Measurements from ENCODE around the gene PDCD4.

Gene PDCD4

DNA sequence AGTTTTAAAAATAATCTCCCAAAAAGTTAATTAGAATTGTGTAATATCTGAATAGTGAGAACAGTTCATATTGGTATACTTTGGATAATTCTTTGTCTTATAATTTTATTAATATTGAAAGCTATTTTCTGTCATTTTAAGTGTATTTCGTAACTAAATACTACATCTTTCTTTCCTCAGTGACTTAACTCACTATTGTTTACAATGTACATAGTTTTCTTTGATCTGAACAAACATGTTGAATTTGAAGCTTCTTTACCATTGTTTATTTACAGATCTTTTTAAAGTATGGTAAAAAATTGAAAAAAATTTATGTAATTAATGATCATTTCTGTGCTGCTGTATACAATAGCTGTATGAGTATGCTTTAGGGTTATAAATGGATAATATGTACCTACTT lies 5.1 kb downstream of the PDCD4 start:
- peaks cover 72% of the 10 kb centered on the region for H3K4me1 Mint-ChIP-seq (ENCODE audit: low read depth)
- no peaks in the 10 kb centered on the region for H3K9me3 Mint-ChIP-seq (ENCODE audit: low read depth)
- peaks cover 6% of the 10 kb centered on the region for H3K36me3 Mint-ChIP-seq
- no peak overlapping the region for H3K4me3 Mint-ChIP-seq
- H3K27ac Mint-ChIP-seq = peak overlapping the region; percentile 76
- no peaks in the 10 kb centered on the region for H3K27me3 Mint-ChIP-seq

DNA sequence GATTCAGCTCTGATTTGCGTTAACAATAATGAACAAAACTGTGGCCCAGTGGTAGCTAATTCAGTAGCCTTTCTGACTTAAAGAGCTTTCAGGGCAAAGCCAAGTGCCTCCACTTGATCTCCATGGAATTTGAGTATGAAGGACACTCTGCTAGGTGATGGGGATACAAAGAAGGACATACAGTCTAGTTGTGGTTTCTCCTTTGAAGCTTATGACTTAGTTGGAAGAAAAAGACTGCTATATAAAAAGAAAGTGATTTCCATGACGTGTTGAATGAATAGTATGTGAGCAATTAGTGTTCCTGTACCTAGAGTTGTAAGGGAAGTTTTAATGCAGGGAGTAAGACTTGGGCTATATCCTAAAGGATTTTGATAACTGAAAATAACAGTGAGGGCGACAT lies 8.3 kb downstream of the PDCD4 start:
- Mint-ChIP-seq H3K4me3 (peak overlapping the region; percentile 22), H3K36me3 (peaks cover 15% of the 10 kb centered on the region), H3K27me3 (no peaks in the 10 kb centered on the region), H3K4me1 (ENCODE audit: low read depth) (peaks cover 87% of the 10 kb centered on the region), H3K9me3 (ENCODE audit: low read depth) (no peaks in the 10 kb centered on the region), H3K27ac (peak overlapping the region; percentile 87)

DNA sequence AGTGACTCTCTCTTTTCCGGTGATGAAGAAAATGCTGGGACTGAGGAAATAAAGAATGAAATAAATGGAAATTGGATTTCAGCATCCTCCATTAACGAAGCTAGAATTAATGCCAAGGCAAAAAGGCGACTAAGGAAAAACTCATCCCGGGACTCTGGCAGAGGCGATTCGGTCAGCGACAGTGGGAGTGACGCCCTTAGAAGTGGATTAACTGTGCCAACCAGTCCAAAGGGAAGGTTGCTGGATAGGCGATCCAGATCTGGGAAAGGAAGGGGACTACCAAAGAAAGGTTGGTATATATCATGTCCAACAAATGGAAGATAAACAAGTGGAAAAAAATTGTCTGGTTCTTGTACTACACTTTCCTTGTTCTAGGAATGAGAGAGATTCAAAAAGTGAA lies 9.5 kb downstream of the PDCD4 start:
- H3K27me3 Mint-ChIP-seq = no peaks in the 10 kb centered on the region
- H3K4me3 Mint-ChIP-seq = peak overlapping the region; percentile 39
- H3K9me3 Mint-ChIP-seq (ENCODE audit: low read depth) = no peaks in the 10 kb centered on the region
- H3K27ac Mint-ChIP-seq = peak overlapping the region; percentile 87
- H3K36me3 Mint-ChIP-seq = peaks cover 19% of the 10 kb centered on the region
- H3K4me1 Mint-ChIP-seq (ENCODE audit: low read depth) = peaks cover 86% of the 10 kb centered on the region

DNA sequence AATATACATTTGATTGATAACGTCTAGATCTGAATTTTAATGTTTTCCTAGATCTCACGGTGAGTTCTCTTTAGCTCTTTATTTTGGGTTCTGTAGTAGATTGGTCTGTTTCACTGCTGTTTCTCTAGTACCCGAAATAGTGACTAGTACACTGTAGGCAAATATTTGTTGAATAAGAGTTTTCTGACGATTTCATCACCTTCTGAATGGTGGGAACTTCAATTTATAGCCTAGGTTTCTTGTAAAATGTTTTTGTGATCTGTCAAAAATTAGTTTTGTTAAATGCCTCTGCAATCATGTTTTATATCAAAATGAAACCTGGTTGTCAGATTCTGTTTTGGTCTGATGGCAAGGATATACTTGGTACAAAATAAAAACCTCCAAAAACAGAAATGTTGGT lies 10.2 kb downstream of the PDCD4 start:
- Mint-ChIP-seq H3K27ac (peak overlapping the region; percentile 87), H3K27me3 (no peaks in the 10 kb centered on the region)

DNA sequence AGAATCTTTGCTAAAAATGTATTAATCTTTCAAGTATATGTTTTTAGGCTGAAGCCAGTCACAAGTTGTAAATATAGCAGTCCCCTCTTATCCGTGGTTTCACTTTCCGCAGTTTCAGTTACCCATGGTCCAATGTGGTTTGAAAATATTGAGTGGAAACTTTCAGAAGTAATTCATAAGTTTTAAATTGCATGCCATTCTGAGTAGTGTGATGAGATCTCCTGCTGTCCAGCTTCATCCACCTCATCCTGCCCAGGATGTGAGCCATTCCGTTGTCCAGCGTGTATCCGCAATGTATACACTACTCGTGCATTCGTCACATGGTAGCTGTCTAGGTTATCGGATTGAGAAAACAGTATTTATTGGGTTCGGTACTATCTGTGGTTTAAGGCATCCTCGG lies 12.2 kb downstream of the PDCD4 start:
- Mint-ChIP-seq H3K27me3 (no peaks in the 10 kb centered on the region), H3K27ac (peak overlapping the region; percentile 94), H3K9me3 (ENCODE audit: low read depth) (no peaks in the 10 kb centered on the region), H3K4me1 (ENCODE audit: low read depth) (peaks cover 80% of the 10 kb centered on the region), H3K36me3 (peaks cover 14% of the 10 kb centered on the region), H3K4me3 (peak overlapping the region; percentile 78)

More for the DNA sequence above, 10.2 kb downstream of the PDCD4 start:
- Mint-ChIP-seq H3K9me3 (ENCODE audit: low read depth) (no peaks in the 10 kb centered on the region), H3K4me1 (ENCODE audit: low read depth) (peaks cover 85% of the 10 kb centered on the region), H3K36me3 (peaks cover 20% of the 10 kb centered on the region), H3K4me3 (peak overlapping the region; percentile 44)

DNA sequence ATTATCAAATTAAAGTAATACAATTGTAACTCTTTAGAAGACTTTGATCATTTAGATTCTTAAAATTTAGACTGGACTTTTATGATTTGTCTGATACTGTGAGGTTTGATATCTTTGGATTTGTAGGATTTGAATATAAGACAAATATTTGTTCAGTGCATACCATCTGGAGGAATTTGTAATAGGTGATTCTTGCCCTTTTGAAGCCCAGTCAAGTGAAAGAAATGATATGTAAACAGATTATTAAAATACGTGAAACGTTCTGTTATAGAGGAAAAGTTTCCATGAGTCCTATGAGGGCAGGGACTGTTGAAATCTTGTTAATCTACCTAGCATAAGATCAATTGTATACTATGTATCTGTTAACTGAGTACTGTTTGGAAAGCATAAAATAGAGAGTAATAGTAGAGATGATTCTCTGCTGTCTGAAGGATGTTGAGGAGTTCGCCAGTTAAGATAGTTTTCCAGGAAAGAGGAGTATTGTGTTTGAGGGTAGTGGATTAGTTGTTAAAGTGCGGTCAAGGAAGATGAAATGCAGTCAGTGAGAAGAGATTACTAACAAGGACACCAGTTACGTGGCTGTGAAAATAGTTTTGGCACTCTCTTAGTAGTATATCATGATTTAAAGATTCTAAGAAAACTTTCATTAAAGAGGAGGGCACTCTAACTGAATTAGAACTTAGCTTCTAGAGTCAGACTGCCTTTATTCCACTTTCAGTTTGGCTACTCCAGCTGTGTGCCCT lies 14.4 kb downstream of the PDCD4 start:
- Mint-ChIP-seq H3K27me3 (no peaks in the 10 kb centered on the region), H3K4me1 (ENCODE audit: low read depth) (peaks cover 69% of the 10 kb centered on the region), H3K9me3 (ENCODE audit: low read depth) (no peaks in the 10 kb centered on the region), H3K27ac (peak overlapping the region; percentile 92), H3K36me3 (peaks cover 14% of the 10 kb centered on the region), H3K4me3 (peak overlapping the region; percentile 27)

DNA sequence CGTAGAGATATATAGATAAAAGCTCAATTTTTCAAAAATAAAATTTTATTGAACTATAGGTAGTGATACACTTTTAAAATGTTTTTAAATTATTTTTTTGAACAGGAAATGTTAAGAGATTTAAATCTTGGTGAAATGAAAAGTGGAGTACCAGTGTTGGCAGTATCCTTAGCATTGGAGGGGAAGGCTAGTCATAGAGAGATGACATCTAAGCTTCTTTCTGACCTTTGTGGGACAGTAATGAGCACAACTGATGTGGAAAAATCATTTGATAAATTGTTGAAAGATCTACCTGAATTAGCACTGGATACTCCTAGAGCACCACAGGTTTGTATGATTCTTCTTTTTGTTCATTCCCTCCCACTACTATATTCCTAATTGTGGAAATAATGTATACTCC lies 15.8 kb downstream of the PDCD4 start:
- no peaks in the 10 kb centered on the region for H3K9me3 Mint-ChIP-seq (ENCODE audit: low read depth)
- peaks cover 65% of the 10 kb centered on the region for H3K4me1 Mint-ChIP-seq (ENCODE audit: low read depth)
- H3K27me3 Mint-ChIP-seq = no peaks in the 10 kb centered on the region
- H3K27ac Mint-ChIP-seq = peak overlapping the region; percentile 79
- H3K36me3 Mint-ChIP-seq = peaks cover 14% of the 10 kb centered on the region
- H3K4me3 Mint-ChIP-seq = no peak overlapping the region

DNA sequence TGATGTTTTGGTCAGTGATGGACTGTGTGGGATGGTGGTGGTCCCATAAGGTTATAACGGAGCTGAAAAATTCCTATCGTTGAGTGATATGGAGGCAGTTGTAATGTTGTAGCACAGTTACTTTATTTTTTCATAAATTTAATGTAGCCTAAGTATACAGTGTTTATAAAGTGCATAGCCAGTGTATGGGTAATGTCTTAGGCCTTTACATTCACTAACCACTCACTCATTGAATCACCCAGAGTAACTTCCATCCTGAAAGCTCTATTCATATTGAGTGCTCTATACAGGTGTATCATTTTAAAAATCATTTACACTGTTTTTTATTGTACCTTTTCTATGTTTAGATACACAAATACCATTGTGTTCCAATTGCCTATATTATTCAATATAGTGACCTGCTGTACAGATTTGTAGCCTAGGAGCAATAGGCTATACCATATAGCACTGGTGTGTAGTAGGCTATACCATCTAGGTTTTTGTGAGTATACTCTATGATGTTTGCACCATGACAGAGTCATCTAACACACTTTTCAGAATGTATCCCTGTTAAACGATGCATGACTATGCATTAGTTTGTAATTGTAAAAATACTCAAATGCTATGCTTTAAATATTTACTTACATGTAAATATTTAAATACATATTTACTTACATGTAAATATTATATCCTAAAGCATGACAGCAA lies 21.0 kb downstream of the PDCD4 start:
- Mint-ChIP-seq H3K27me3 (no peaks in the 10 kb centered on the region), H3K36me3 (no peaks in the 10 kb centered on the region), H3K27ac (no peak overlapping the region), H3K4me1 (ENCODE audit: low read depth) (peaks cover 53% of the 10 kb centered on the region), H3K9me3 (ENCODE audit: low read depth) (no peaks in the 10 kb centered on the region), H3K4me3 (no peak overlapping the region)

DNA sequence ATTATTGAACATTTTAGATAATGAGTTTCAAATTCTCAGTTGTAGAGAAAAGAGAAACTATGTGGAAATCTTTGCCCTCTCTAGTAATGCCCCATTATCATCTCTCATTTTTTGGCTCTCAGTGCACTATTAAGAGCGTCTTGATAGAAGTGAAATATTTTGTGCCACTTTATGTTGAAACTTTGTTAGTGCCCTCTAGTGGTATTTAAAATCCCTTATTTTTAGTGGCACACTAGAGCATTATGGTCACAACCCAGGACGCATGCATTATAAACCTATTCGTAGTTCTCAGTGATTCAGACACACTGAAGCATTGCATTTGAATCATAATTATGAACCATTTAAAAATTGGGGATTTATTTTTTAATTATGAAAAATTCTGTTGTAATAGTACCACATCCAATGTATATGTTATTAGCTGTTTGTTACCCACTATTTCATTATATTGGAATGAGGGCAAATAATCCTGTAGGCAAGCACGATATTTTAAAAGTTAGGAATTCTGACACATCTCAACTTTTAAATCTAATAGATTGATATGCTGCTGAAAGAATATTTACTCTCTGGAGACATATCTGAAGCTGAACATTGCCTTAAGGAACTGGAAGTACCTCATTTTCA lies 21.9 kb downstream of the PDCD4 start:
- H3K27ac Mint-ChIP-seq = peak overlapping the region; percentile 34
- no peaks in the 10 kb centered on the region for H3K9me3 Mint-ChIP-seq (ENCODE audit: low read depth)
- peaks cover 57% of the 10 kb centered on the region for H3K4me1 Mint-ChIP-seq (ENCODE audit: low read depth)
- H3K4me3 Mint-ChIP-seq = no peak overlapping the region
- H3K36me3 Mint-ChIP-seq = no peaks in the 10 kb centered on the region
- H3K27me3 Mint-ChIP-seq = no peaks in the 10 kb centered on the region

DNA sequence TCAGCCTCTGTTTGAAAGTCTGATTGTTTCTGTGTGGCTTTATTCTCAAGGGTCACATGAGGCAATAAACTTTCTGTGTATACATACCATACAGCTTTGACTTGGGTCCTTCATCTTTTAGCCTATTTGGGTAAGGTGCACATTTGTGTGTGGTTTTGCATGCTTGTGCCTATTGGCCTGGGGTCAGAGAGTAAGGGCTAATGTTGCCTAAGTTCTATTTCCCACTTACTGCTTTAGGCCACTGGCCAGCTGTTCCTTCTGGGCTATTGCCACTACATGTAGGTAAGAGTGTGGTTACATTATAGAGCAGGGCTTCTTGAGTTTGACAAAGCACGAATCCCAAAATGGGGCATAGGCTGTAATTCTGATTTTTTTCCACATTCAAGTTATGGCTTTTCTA lies 25.5 kb downstream of the PDCD4 start:
- H3K4me3 Mint-ChIP-seq = no peak overlapping the region
- H3K27ac Mint-ChIP-seq = peak overlapping the region; percentile 88
- H3K9me3 Mint-ChIP-seq (ENCODE audit: low read depth) = no peaks in the 10 kb centered on the region
- H3K36me3 Mint-ChIP-seq = peaks cover 2% of the 10 kb centered on the region
- peaks cover 54% of the 10 kb centered on the region for H3K4me1 Mint-ChIP-seq (ENCODE audit: low read depth)
- no peaks in the 10 kb centered on the region for H3K27me3 Mint-ChIP-seq

DNA sequence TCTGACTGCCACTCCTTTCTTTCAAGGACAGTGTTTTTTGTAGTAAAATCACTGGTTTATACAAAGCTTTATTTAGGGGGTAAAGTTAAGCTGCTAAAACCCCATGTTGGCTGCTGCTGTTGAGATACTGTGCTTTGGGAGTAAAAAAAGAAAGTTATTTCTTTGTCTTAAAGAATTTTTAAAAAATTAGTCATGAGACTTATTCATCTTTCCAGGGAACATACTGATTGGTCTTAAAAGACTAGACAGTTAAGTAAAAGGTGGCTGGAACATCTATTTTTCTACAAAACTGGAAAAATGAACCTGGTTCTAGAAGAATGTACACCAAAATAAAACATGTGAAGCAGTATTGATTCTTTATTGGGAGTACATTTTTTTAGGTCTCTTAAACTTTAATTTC lies 26.7 kb downstream of the PDCD4 start:
- Mint-ChIP-seq H3K27ac (peak overlapping the region; percentile 68), H3K36me3 (peaks cover 2% of the 10 kb centered on the region), H3K9me3 (ENCODE audit: low read depth) (no peaks in the 10 kb centered on the region), H3K27me3 (no peaks in the 10 kb centered on the region), H3K4me3 (no peak overlapping the region), H3K4me1 (ENCODE audit: low read depth) (peaks cover 60% of the 10 kb centered on the region)

DNA sequence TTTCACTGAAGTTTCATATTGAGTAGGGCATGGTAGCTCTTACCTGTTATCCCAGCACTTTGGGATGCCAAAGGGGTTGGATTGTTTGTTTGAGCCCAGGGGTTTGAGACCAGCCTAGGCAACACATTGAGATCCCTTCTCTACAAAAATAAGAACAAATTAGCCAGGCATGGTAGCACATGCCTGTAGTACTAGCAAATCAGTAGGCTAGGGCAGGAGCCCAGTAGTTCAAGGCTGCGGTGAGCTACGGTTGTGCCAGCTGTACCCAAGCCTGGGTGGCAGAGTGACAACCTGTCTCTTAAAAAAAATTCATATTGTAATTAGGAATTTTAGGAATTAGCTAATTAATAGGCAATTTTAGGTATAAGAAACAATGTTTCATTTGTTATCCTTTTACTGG lies 29.3 kb downstream of the PDCD4 start:
- peaks cover 4% of the 10 kb centered on the region for H3K36me3 Mint-ChIP-seq
- no peaks in the 10 kb centered on the region for H3K9me3 Mint-ChIP-seq (ENCODE audit: low read depth)
- H3K4me3 Mint-ChIP-seq = no peak overlapping the region
- H3K27me3 Mint-ChIP-seq = no peaks in the 10 kb centered on the region
- peaks cover 48% of the 10 kb centered on the region for H3K4me1 Mint-ChIP-seq (ENCODE audit: low read depth)
- H3K27ac Mint-ChIP-seq = peak overlapping the region; percentile 88

DNA sequence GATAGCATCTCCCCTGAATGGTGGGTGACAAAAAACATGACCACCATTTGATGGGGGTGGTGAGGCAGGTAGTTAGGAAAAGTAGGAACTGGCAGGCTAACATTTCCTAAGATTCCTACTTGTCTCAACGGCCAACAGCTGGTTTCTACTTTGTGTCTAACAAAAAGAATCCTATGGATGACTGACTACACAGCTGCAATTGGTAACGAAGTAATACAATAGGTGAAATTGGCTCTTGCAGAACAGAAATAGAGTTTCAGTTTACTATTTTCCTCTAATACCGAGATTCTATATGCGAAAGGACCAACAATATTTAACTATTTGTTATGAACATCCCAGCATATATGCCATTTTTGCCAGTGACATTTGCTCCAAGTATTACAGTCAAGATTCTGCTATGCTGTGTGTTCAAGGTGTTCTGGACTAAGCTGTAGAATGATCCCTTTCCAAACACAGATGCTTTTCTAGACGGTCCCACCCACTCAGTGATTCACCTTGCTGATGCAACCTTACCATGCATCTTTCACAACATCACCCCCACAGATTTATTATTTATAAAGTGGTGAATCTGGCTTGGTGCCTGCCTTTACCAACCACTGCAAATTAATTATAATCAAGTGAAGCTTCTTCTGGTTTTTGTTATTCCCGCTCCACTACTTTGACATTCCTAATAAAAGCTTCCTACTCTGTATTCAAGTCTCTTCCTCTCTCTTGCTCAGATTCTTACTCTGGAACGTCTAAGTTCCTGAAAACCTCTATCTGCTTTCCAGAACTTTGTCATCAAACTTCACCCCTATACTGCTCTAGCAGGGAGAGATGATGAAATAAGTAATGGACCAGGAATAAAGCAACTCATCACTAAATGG lies 30.5 kb downstream of the PDCD4 start:
- H3K36me3 Mint-ChIP-seq = peaks cover 4% of the 10 kb centered on the region
- H3K27ac Mint-ChIP-seq = peak overlapping the region; percentile 88
- H3K9me3 Mint-ChIP-seq (ENCODE audit: low read depth) = no peaks in the 10 kb centered on the region
- H3K27me3 Mint-ChIP-seq = no peaks in the 10 kb centered on the region
- H3K4me1 Mint-ChIP-seq (ENCODE audit: low read depth) = peaks cover 41% of the 10 kb centered on the region
- H3K4me3 Mint-ChIP-seq = peak overlapping the region; percentile 22

DNA sequence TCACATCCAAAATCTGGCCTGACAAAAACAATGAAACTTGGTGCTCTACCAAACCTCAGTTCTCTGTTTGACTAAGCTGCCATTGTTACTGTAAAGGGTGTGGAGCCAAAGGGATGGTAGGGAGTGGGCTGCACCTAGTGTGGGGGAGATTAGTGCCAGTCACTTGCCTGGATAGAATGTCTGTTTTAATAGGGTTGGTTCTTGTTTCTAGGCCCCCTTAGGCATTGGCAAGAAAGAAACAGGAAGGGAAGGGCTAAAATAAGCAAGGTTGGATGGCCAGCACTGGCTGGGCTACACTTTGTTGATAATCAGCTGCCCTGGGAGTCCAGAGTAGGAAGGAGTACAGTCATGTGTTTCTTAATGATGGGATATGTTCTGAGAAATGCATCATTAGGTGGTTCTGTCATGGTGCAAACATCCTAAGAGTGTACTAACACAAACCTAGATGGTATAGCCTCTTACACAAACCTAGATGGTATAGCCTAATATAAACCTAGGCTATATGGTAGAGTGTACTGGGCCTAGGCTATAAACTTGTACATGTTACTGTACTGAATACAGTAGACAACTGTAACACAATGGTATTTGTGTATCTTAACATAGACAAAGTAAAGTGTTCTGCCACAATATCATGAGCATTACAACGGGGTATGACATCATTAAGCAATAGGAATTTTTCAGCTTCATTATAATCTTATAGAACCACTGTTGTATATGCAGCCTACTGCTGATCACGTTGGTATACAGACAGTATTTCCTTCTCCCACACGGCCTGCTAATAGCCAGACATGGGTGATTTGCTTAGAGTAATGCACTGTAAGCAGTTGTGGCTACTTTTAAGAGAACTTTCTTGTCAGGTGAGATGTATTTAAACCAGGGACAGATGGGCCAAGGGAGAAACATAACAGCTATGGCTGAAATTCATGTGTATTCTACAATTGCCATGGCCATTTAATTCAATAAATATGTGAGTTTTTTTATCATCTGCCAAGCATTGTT lies 31.9 kb downstream of the PDCD4 start:
- Mint-ChIP-seq H3K27ac (peak overlapping the region; percentile 88), H3K27me3 (no peaks in the 10 kb centered on the region)

More for the DNA sequence above, 31.9 kb downstream of the PDCD4 start:
- H3K4me1 Mint-ChIP-seq (ENCODE audit: low read depth) = peaks cover 35% of the 10 kb centered on the region
- peaks cover 4% of the 10 kb centered on the region for H3K36me3 Mint-ChIP-seq
- H3K4me3 Mint-ChIP-seq = no peak overlapping the region
- H3K9me3 Mint-ChIP-seq (ENCODE audit: low read depth) = no peaks in the 10 kb centered on the region
